ENCODE data around the gene SCAP.
A peak's percentile ranks its signal among the peaks of the same experiment; 100 is the strongest.
"Not testable (repeated sequence)": the region's sequence is repeated elsewhere in the genome, so short reads cannot be mapped to it uniquely, and the experiment has no call there.

The SCAP gene

GRCh38 chr3:47469616-47470015, 6.1 kb downstream of the SCAP start (continued):
- TF ChIP-seq ZNF549 (tag by site-specific recombination; IDR thresholded peaks at IDR 0.05) (no peak), ZNF521 (tag by site-specific recombination; IDR thresholded peaks at IDR 0.05) (no peak), ZNF658 (tag by site-specific recombination; IDR thresholded peaks at IDR 0.05) (no peak), ZNF629 (tag by site-specific recombination; IDR thresholded peaks at IDR 0.05) (no peak), ZNF24 (tag by site-specific recombination; IDR thresholded peaks at IDR 0.05) (no peak), ZNF776 (tag by site-specific recombination; IDR thresholded peaks at IDR 0.05; ENCODE audit: borderline replicate concordance) (no peak), ATF2 (tag by site-specific recombination; IDR thresholded peaks at IDR 0.05; ENCODE audit: low read depth) (no peak), ZNF169 (tag by site-specific recombination; IDR thresholded peaks at IDR 0.05) (no peak), ZNF677 (tag by site-specific recombination; IDR thresholded peaks at IDR 0.05) (no peak)

GRCh38 chr3:47468315-47468714, 7.4 kb downstream of the SCAP start:
- CTCF ChIA-PET, POLR2A ChIA-PET: not testable (repeated sequence)

GRCh38 chr3:47464588-47464987, 11.2 kb downstream of the SCAP start:
- Histone ChIP-seq H3K27ac (ENCODE audit: extremely low read depth, low read depth, low read length) (no peak overlapping the region), H3K4me3 (ENCODE audit: low read depth, low read length) (no peak overlapping the region), H3K4me1 (ENCODE audit: control insufficient read depth, insufficient read depth, low read length) (peaks cover 3% of the 10 kb centered on the region; the same call in 1 of the 2 replicates), H3K9me3 (ENCODE audit: control insufficient read depth, insufficient read depth, low read depth, low read length) (no peaks in the 10 kb centered on the region), H3K36me3 (ENCODE audit: control insufficient read depth in 2 of 2, insufficient read depth in 1 of 2, low read length in 2 of 2) (no peaks in the 10 kb centered on the region; a peak in 1 of 3 replicates)
- ChIA-PET CTCF (no interaction called here), POLR2A (no interaction called here)
- no peak for TF ChIP-seq KLF16 (tag by site-specific recombination; IDR thresholded peaks at IDR 0.05)
- no peak for TF ChIP-seq ZBTB21 (tag by site-specific recombination; IDR thresholded peaks at IDR 0.05)
- no peak for TF ChIP-seq ZNF843 (tag by site-specific recombination; IDR thresholded peaks at IDR 0.05)
- TF ChIP-seq ZNF555 (tag by site-specific recombination; conservative IDR thresholded peaks at IDR 0.05): no peak
- TF ChIP-seq ZNF174 (tag by site-specific recombination; IDR thresholded peaks at IDR 0.05): no peak
- TF ChIP-seq EGR2 (tag by site-specific recombination; IDR thresholded peaks at IDR 0.05; ENCODE audit: low read depth): no peak
- no peak for TF ChIP-seq KLF7 (tag by site-specific recombination; IDR thresholded peaks at IDR 0.05; ENCODE audit: borderline replicate concordance)
- no peak for TF ChIP-seq ZNF248 (tag by site-specific recombination; IDR thresholded peaks at IDR 0.05)
- no peak for TF ChIP-seq ZNF10 (tag by site-specific recombination; IDR thresholded peaks at IDR 0.05)
- no peak for TF ChIP-seq ZNF48 (tag by site-specific recombination; IDR thresholded peaks at IDR 0.05)
- TF ChIP-seq TCF7L2 (IDR thresholded peaks at IDR 0.05; ENCODE audit: borderline replicate concordance, low read depth, low read length): no peak
- TF ChIP-seq ZNF157 (tag by site-specific recombination; IDR thresholded peaks at IDR 0.05): no peak
- TF ChIP-seq ZBTB49 (tag by site-specific recombination; IDR thresholded peaks at IDR 0.05; ENCODE audit: low read depth): no peak
- no peak for TF ChIP-seq ZNF707 (tag by site-specific recombination; IDR thresholded peaks at IDR 0.05)
- TF ChIP-seq ZNF391 (tag by site-specific recombination; IDR thresholded peaks at IDR 0.05; ENCODE audit: borderline replicate concordance, low read depth): no peak
- TF ChIP-seq ZNF792 (tag by site-specific recombination; IDR thresholded peaks at IDR 0.05): no peak
- TF ChIP-seq ZNF146 (tag by site-specific recombination; IDR thresholded peaks at IDR 0.05): no peak
- no peak for TF ChIP-seq TRIM28 (IDR thresholded peaks at IDR 0.05; ENCODE audit: borderline replicate concordance, low read length)

More at GRCh38 chr3:47468315-47468714, 7.4 kb downstream of the SCAP start:
- H3K36me3 ChIP-seq (ENCODE audit: control insufficient read depth in 2 of 2, insufficient read depth in 1 of 2, low read length in 2 of 2); H3K4me3 ChIP-seq (ENCODE audit: low read depth, low read length); H3K4me1 ChIP-seq (ENCODE audit: control insufficient read depth, insufficient read depth, low read length); H3K9me3 ChIP-seq (ENCODE audit: control insufficient read depth, insufficient read depth, low read depth, low read length); H3K27ac ChIP-seq (ENCODE audit: extremely low read depth, low read depth, low read length): not testable (repeated sequence)
- TF ChIP-seq ZNF184 (tag by site-specific recombination; IDR thresholded peaks at IDR 0.05): peak; percentile 83

GRCh38 chr3:47459534-47460085, 16.1 kb downstream of the SCAP start:
- H3K9me3 ChIP-seq (ENCODE audit: control insufficient read depth, insufficient read depth, low read depth, low read length); H3K4me3 ChIP-seq (ENCODE audit: low read depth, low read length); POLR2A ChIA-PET; H3K4me1 ChIP-seq (ENCODE audit: control insufficient read depth, insufficient read depth, low read length); H3K27ac ChIP-seq (ENCODE audit: extremely low read depth, low read depth, low read length); H3K36me3 ChIP-seq (ENCODE audit: control insufficient read depth in 2 of 2, insufficient read depth in 1 of 2, low read length in 2 of 2): not testable (repeated sequence)
- CTCF ChIA-PET: interaction anchor here (0.7 kb wide), 1 partner anchor 39 kb away, joined by 4 read pairs; no protein-coding TSS in a partner anchor

Data from HEK293 (cell line).